HT-29 (cell line): ENCODE data around the gene ISYNA1. TPM values are rescaled to one million over a fixed set of nuclear protein-coding genes. Genes with fewer than 3 reads are reported as not detected.

ENCODE experiments used
- DNase-seq: peaks from one replicate; pipeline ENCODE4 v3.0.0-alpha.2; 2015; ENCODE audit warnings: low spot score
- small RNA-seq: library from RNA; depleted of rRNA; stranded (forward); fragments of <200 nt; gene quantifications from one replicate; pipeline ENCODE3, GENCODE V24; 2014
- total RNA-seq: library from RNA; depleted of rRNA; stranded (reverse); fragments of >200 nt; shearing (Covaris generic); gene quantifications from 2 replicates; pipeline ENCODE4 v1.2.3, GENCODE V29; 2014; rRNA removed

Gene ISYNA1
- total RNA-seq, 1 experiment from 2014 or later: 14.9 TPM

GRCh38 chr19:18392926-18393325 lies 45.0 kb downstream of the ISYNA1 start:
- DNase-seq: no peak

- no peak for DNase-seq
These were observed 45.5 kb downstream of the ISYNA1 start for GRCh38 chr19:18392417-18392816.

- DNase-seq: no peak
These were observed 46.3 kb downstream of the ISYNA1 start for GRCh38 chr19:18391509-18392075.

GRCh38 chr19:18390065-18390907 lies 47.6 kb downstream of the ISYNA1 start:
- no peak for DNase-seq

- no peak for DNase-seq
These were observed 48.2 kb downstream of the ISYNA1 start for GRCh38 chr19:18389726-18390064.

GRCh38 chr19:18388960-18389725 lies 48.8 kb downstream of the ISYNA1 start:
- DNase-seq: no peak

- peak; percentile 74 for DNase-seq
These were observed 49.6 kb downstream of the ISYNA1 start for GRCh38 chr19:18388100-18388959.

- no peak for DNase-seq
These were observed 51.2 kb downstream of the ISYNA1 start for GRCh38 chr19:18386543-18387271.

- DNase-seq: peak; percentile 94
These were observed 52.0 kb downstream of the ISYNA1 start, which contains the start of gene GDF15 for GRCh38 chr19:18385675-18386542. TSS of gene GDF15 (plus strand) at chr19:18386158. CDS start at chr19:18386190, 32 bp downstream.

- DNase-seq: no peak
These were observed 52.6 kb downstream of the ISYNA1 start for GRCh38 chr19:18385359-18385674.

- no peak for DNase-seq
These were observed 53.2 kb downstream of the ISYNA1 start for GRCh38 chr19:18384775-18385174.

Small RNAs within 50 kb of the gene (small RNA-seq; reads per million reads assigned to genes)
- gene MIR3189: not detected

Other genes starting within 250 kb of the ISYNA1 start
- gene MPV17L2, start 244.9 kb downstream of the ISYNA1 start, total RNA-seq: 42.3 and 54.3 TPM in 2 replicates
- gene RAB3A, start 234.1 kb downstream of the ISYNA1 start, total RNA-seq: 1.2 and 2.7 TPM in 2 replicates
- 3.4 TPM in 1 of 2 replicates, not detected in the other for gene PDE4C, start 211.7 kb downstream of the ISYNA1 start, total RNA-seq
- gene IQCN, start 163.7 kb downstream of the ISYNA1 start, total RNA-seq: 0.71 and 1.1 TPM in 2 replicates
- 379 and 438 TPM in 2 replicates for gene JUND, start 156.5 kb downstream of the ISYNA1 start, total RNA-seq
- 733 and 750 TPM in 2 replicates for gene LSM4, start 115.1 kb downstream of the ISYNA1 start, total RNA-seq
- gene PGPEP1, start 97.5 kb downstream of the ISYNA1 start, total RNA-seq: 13.6 and 18.9 TPM in 2 replicates
- 529 and 584 TPM in 2 replicates for gene GDF15, start 52.0 kb downstream of the ISYNA1 start, total RNA-seq
- not detected in 2 replicates for gene LRRC25, start 40.5 kb downstream of the ISYNA1 start, total RNA-seq
- 78.0 and 87.1 TPM in 2 replicates for gene SSBP4, start 18.7 kb downstream of the ISYNA1 start, total RNA-seq
- 16.0 and 20.7 TPM in 2 replicates for gene ELL, start 83.9 kb upstream of the ISYNA1 start, total RNA-seq
- 257 and 277 TPM in 2 replicates for gene FKBP8, start 105.4 kb upstream of the ISYNA1 start, total RNA-seq
- gene KXD1, start 119.7 kb upstream of the ISYNA1 start, total RNA-seq: 109 and 126 TPM in 2 replicates
- gene UBA52, start 133.7 kb upstream of the ISYNA1 start, total RNA-seq: 660 TPM in 2 replicates
- gene REX1BD, start 150.7 kb upstream of the ISYNA1 start, total RNA-seq: 125 and 132 TPM in 2 replicates
- 0.16 TPM in 1 of 2 replicates, not detected in the other for gene CRLF1, start 168.7 kb upstream of the ISYNA1 start, total RNA-seq
- gene TMEM59L, start 174.7 kb upstream of the ISYNA1 start, total RNA-seq: 0.10 TPM in 1 of 2 replicates, not detected in the other
- gene KLHL26, start 198.9 kb upstream of the ISYNA1 start, total RNA-seq: 4.5 and 5.9 TPM in 2 replicates
- 4.1 and 4.7 TPM in 2 replicates for gene CRTC1, start 245.5 kb upstream of the ISYNA1 start, total RNA-seq